GM12878 (cell line): ENCODE data around the gene DISC1. TPM values are rescaled to one million over a fixed set of nuclear protein-coding genes. Genes with fewer than 3 reads are reported as not detected.

Experiments
- ATAC-seq: fragments of 200-7000 bp; cut with Tn5 transposase; 3 replicates; pipeline ENCODE4 v1.9.1; 2020; ENCODE audit warnings: mild to moderate bottlenecking, moderate library complexity
- BruUV-seq: library from RNA; stranded (reverse); fragments of 400-500 nt; replicated peaks from 2 replicates; lab custom pipeline; 2021; lab: Mats Ljungman, UMichigan
- CTCF ChIA-PET: fragments of 300-600 bp; sonication (Branson Sonifier 250); formaldehyde crosslinking; extraction: SDS; loops from one replicate; lab custom pipeline; 2021; ENCODE audit warnings: inconsistent platforms; lab: Yijun Ruan, JAX
- POLR2A ChIA-PET: fragments of 350-600 bp; formaldehyde crosslinking; extraction: SDS; loops from one replicate; lab custom pipeline; 2021; ENCODE audit warnings: inconsistent platforms; lab: Charles Lee
- RAD21 ChIA-PET: fragments of 300-600 bp; sonication (Branson Sonifier 250); formaldehyde crosslinking; loops from one replicate; lab custom pipeline; 2023; ENCODE audit warnings: antibody characterized with exemption; ENCODE audit not compliant: unreplicated experiment; lab: Charles Lee
- SMC1A ChIA-PET: fragments of 300-600 bp; sonication (Branson Sonifier 250); formaldehyde crosslinking; loops from one replicate; lab custom pipeline; 2023; ENCODE audit not compliant: unreplicated experiment, uncharacterized antibody; lab: Charles Lee
- DNase-seq: peaks from one replicate; pipeline ENCODE4 v3.0.0-alpha.2; 2011; ENCODE audit warnings: low read depth, low spot score
- FAIRE-seq: peaks from 3 replicates; lab custom pipeline; 2011; peaks lifted over from hg19 to GRCh38; lab: Jason Lieb, UNC
- H2AFZ ChIP-seq: 2 replicates; pipeline ENCODE4 v1.6.0; 2011; ENCODE audit warnings: low read depth, low read length, control low read depth; ENCODE audit not compliant: control insufficient read depth
- H3K27ac ChIP-seq: 2 replicates; pipeline ENCODE4 v1.5.1; 2011; ENCODE audit warnings: control low read depth; ENCODE audit not compliant: control insufficient read depth, insufficient read depth
- H3K27me3 ChIP-seq, 2 experiments: replicated peaks in 1 of 2; 2 replicates each; pipeline versions ENCODE4 v1.6.0 to v1.6.1; 2011; ENCODE audit warnings: low read length in 1 of 2; ENCODE audit not compliant: control insufficient read depth in 2 of 2, insufficient read depth in 2 of 2
- H3K36me3 ChIP-seq, 2 experiments: 2 replicates each; pipeline ENCODE4 v1.5.1; 2011; ENCODE audit warnings: low read length in 1 of 2; ENCODE audit not compliant: control insufficient read depth in 2 of 2, insufficient read depth in 2 of 2
- H3K4me1 ChIP-seq: 2 replicates; pipeline ENCODE4 v1.6.1; 2011; ENCODE audit warnings: mild to moderate bottlenecking, low read length, moderate library complexity, mixed read lengths; ENCODE audit not compliant: control insufficient read depth, insufficient read depth
- H3K4me2 ChIP-seq: 2 replicates; pipeline ENCODE4 v1.6.0; 2011; ENCODE audit warnings: control low read depth; ENCODE audit not compliant: control insufficient read depth, insufficient read depth
- H3K4me3 ChIP-seq: fragments of 200-600 bp; sonication (generic); 2 replicates; pipeline ENCODE4 v1.5.1; 2016
- H3K79me2 ChIP-seq: 2 replicates; pipeline ENCODE4 v1.6.0; 2011; ENCODE audit warnings: low read length; ENCODE audit not compliant: control insufficient read depth, insufficient read depth
- H3K9ac ChIP-seq: 2 replicates; pipeline ENCODE4 v1.8.0; 2011; ENCODE audit warnings: low read length, control low read depth, mixed read lengths; ENCODE audit not compliant: control insufficient read depth, insufficient read depth
- H3K9me3 ChIP-seq: replicated peaks from 3 replicates; pipeline ENCODE4 v1.5.1; 2011; ENCODE audit warnings: mild to moderate bottlenecking, low read length; ENCODE audit not compliant: control insufficient read depth, insufficient read depth
- H4K20me1 ChIP-seq: 2 replicates; pipeline ENCODE4 v1.6.0; 2011; ENCODE audit not compliant: control insufficient read depth, insufficient read depth
- HCFC1 ChIP-seq: fragments of 150-350 bp; IDR thresholded peaks from 2 replicates; pipeline ENCODE4 v1.6.1; 2014; ENCODE audit warnings: low read length
- HDGF ChIP-seq: fragments of 450-650 bp; IDR thresholded peaks from 2 replicates; pipeline ENCODE4 v1.6.1; 2016; ENCODE audit warnings: antibody characterized with exemption
- MYB ChIP-seq: fragments of 150-350 bp; IDR thresholded peaks from 2 replicates; pipeline ENCODE4 v1.6.1; 2014; ENCODE audit warnings: mild to moderate bottlenecking, low read depth, low read length, borderline replicate concordance
- NFIC ChIP-seq: IDR thresholded peaks from 2 replicates; pipeline ENCODE4 v1.6.1; 2012; ENCODE audit warnings: low read depth, mild to moderate bottlenecking, inconsistent platforms, low read length, moderate library complexity
- NFYB ChIP-seq: IDR thresholded peaks from 2 replicates; pipeline ENCODE4 v1.6.1; 2011; ENCODE audit warnings: low read depth, mild to moderate bottlenecking, low read length, improper control_type of control experiment, moderate library complexity; ENCODE audit not compliant: insufficient read depth
- RCOR1 ChIP-seq: conservative IDR thresholded peaks from 2 replicates; pipeline ENCODE4 v1.6.1; 2012; ENCODE audit warnings: low read depth, low read length, improper control_type of control experiment
- SMAD1 ChIP-seq: fragments of 450-650 bp; IDR thresholded peaks from 2 replicates; pipeline ENCODE4 v1.6.1; 2018; ENCODE audit warnings: mild to moderate bottlenecking, low read depth; ENCODE audit not compliant: partially characterized antibody
- SMAD5 ChIP-seq: IDR thresholded peaks from 2 replicates; pipeline ENCODE4 v1.6.1; 2016; ENCODE audit warnings: antibody characterized with exemption, low read depth
- SMARCA5 ChIP-seq: fragments of 450-650 bp; IDR thresholded peaks from 2 replicates; pipeline ENCODE4 v1.6.1; 2017; ENCODE audit warnings: mild to moderate bottlenecking
- SREBF2 ChIP-seq: IDR thresholded peaks from 2 replicates; pipeline ENCODE4 v1.6.1; 2012; ENCODE audit warnings: mild to moderate bottlenecking, low read length
- WRNIP1 ChIP-seq: IDR thresholded peaks from 2 replicates; pipeline ENCODE4 v1.6.1; 2011; ENCODE audit warnings: low read depth, low read length, improper control_type of control experiment, borderline replicate concordance
- YBX1 ChIP-seq: fragments of 450-650 bp; IDR thresholded peaks from 2 replicates; pipeline ENCODE4 v1.6.1; 2016; ENCODE audit warnings: antibody characterized with exemption
- WGBS: methylation state at CpG from one replicate; pipeline ENCODE4 v1.1.6; 2016; ENCODE audit warnings: low lambda C conversion rate; ENCODE audit not compliant: insufficient replicate concordance, insufficient coverage; ENCODE audit errors: missing lambda C conversion rate; 5-methylcytosine and 5-hydroxymethylcytosine counted together
- in situ Hi-C: fragments of 300-500 bp; cut with MboI; formaldehyde crosslinking; loops from 9 replicates; pipeline ENCODE4 v1.14.3; 2018; ENCODE audit warnings: mixed read lengths
- intact Hi-C: fragments of 100-400 bp; cut with micrococcal nuclease; formaldehyde crosslinking; loops from one replicate; pipeline ENCODE4 v1.14.2; 2022; ENCODE audit not compliant: unreplicated experiment
- polyA plus RNA-seq, 11 experiments: library from polyadenylated mRNA; depleted of rRNA in 4 of 11; unstranded in 6 of 11; stranded (reverse) in 5 of 11; fragments of >200 nt; fragmentation: Nextera tagmentation in 4 of 11; fragmentation: Illumina TruSeq in 1 of 11; extraction: Ambion mirVana in 4 of 11; extraction: Trizol in 1 of 11; gene quantifications; 1 replicate in 1 of 11; 2 replicates in 10 of 11; pipeline versions ENCODE4 v1.2.1 to v1.2.3, GENCODE V29; 2011 to 2016; ENCODE audit warnings: inconsistent platforms in 2 of 11, missing spikeins in 2 of 11, low read depth in 1 of 11
- total RNA-seq, 4 experiments: library from RNA; depleted of rRNA in 3 of 4; stranded (reverse); fragments of >200 nt in 3 of 4; fragmentation: Illumina TruSeq in 1 of 4; extraction: Trizol in 1 of 4; gene quantifications; 2 replicates each; pipeline versions ENCODE4 v1.2.1 to v1.2.3, GENCODE V29; 2013 to 2021
- TF ChIP-seq, protein P1 (sequence below): IDR thresholded peaks from 2 replicates; pipeline ENCODE4 v1.6.1; 2012; ENCODE audit warnings: improper control_type of control experiment, low read depth, low read length; ENCODE audit not compliant: insufficient replicate concordance
- TF ChIP-seq, protein P2 (sequence below): IDR thresholded peaks from 2 replicates; pipeline ENCODE4 v1.6.1; 2012; ENCODE audit warnings: low read length, inconsistent platforms
- TF ChIP-seq, protein P3 (sequence below): fragments of 450-650 bp; IDR thresholded peaks from 2 replicates; pipeline ENCODE4 v1.6.1; 2017; ENCODE audit warnings: mild to moderate bottlenecking, moderate library complexity

The DISC1 gene
- total and polyA plus RNA-seq, 10 of the 15 experiments (the other 5 are each of a cell fraction or from before 2014, with no cell fraction given), result 0.05 to 0.72 (median 0.19) TPM; not detected in 1

DNA sequence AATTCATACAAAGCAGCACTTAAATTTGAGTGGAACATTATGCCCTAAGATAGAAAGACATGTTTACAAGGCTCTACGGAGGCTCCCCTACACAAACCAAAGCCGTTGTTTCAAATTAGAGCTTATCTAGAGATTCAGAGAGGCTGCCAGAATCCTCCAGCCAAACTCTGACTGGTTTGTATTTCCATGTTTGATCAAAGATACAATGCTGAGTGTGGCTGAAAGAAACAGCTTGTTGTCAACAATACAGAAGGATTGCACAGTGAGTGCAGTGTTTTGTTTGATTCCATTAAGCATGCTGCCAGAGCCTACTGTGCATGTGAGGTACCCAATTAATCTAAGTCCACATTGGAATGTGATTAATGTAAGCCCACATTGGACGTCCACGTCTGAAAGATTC is 402.7 kb downstream of the DISC1 start:
- Histone ChIP-seq H3K27me3 (no peaks in the 10 kb centered on the region), H3K9me3 (no peaks in the 10 kb centered on the region), H3K27ac (no peak overlapping the region), H3K9ac (no peak overlapping the region), H3K4me1 (no peaks in the 10 kb centered on the region), H3K79me2 (no peaks in the 10 kb centered on the region), H3K4me3 (no peak overlapping the region), H3K36me3 (no peaks in the 10 kb centered on the region), H4K20me1 (no peaks in the 10 kb centered on the region), H3K4me2 (no peak overlapping the region), H2AFZ (no peak overlapping the region)
- no TSS peak for BruUV-seq
- ChIA-PET SMC1A (no interaction called here), POLR2A (no interaction called here), RAD21 (no interaction called here), CTCF (no interaction called here)
- ATAC-seq, result no peak
- FAIRE-seq, result no peak
- DNase-seq, result no peak
- intact Hi-C loops, result no loop called here
- in situ Hi-C loops, result no loop called here
- WGBS, result 29% methylated on average over 4 of the region's 4 CpGs
- TF ChIP-seq MYB, result no peak
- no peak for TF ChIP-seq SMAD5
- no peak for TF ChIP-seq HCFC1
- TF ChIP-seq, protein P1, sequence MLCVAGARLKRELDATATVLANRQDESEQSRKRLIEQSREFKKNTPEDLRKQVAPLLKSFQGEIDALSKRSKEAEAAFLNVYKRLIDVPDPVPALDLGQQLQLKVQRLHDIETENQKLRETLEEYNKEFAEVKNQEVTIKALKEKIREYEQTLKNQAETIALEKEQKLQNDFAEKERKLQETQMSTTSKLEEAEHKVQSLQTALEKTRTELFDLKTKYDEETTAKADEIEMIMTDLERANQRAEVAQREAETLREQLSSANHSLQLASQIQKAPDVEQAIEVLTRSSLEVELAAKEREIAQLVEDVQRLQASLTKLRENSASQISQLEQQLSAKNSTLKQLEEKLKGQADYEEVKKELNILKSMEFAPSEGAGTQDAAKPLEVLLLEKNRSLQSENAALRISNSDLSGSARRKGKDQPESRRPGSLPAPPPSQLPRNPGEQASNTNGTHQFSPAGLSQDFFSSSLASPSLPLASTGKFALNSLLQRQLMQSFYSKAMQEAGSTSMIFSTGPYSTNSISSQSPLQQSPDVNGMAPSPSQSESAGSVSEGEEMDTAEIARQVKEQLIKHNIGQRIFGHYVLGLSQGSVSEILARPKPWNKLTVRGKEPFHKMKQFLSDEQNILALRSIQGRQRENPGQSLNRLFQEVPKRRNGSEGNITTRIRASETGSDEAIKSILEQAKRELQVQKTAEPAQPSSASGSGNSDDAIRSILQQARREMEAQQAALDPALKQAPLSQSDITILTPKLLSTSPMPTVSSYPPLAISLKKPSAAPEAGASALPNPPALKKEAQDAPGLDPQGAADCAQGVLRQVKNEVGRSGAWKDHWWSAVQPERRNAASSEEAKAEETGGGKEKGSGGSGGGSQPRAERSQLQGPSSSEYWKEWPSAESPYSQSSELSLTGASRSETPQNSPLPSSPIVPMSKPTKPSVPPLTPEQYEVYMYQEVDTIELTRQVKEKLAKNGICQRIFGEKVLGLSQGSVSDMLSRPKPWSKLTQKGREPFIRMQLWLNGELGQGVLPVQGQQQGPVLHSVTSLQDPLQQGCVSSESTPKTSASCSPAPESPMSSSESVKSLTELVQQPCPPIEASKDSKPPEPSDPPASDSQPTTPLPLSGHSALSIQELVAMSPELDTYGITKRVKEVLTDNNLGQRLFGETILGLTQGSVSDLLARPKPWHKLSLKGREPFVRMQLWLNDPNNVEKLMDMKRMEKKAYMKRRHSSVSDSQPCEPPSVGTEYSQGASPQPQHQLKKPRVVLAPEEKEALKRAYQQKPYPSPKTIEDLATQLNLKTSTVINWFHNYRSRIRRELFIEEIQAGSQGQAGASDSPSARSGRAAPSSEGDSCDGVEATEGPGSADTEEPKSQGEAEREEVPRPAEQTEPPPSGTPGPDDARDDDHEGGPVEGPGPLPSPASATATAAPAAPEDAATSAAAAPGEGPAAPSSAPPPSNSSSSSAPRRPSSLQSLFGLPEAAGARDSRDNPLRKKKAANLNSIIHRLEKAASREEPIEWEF, result no peak
- no peak for TF ChIP-seq SMARCA5
- TF ChIP-seq SREBF2, result no peak
- TF ChIP-seq SMAD1, result no peak
- no peak for TF ChIP-seq NFIC
- TF ChIP-seq YBX1, result no peak
- no peak for TF ChIP-seq RCOR1
- TF ChIP-seq, protein P2, sequence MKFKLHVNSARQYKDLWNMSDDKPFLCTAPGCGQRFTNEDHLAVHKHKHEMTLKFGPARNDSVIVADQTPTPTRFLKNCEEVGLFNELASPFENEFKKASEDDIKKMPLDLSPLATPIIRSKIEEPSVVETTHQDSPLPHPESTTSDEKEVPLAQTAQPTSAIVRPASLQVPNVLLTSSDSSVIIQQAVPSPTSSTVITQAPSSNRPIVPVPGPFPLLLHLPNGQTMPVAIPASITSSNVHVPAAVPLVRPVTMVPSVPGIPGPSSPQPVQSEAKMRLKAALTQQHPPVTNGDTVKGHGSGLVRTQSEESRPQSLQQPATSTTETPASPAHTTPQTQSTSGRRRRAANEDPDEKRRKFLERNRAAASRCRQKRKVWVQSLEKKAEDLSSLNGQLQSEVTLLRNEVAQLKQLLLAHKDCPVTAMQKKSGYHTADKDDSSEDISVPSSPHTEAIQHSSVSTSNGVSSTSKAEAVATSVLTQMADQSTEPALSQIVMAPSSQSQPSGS, result no peak
- no peak for TF ChIP-seq HDGF
- TF ChIP-seq NFYB, result no peak
- TF ChIP-seq, protein P3, sequence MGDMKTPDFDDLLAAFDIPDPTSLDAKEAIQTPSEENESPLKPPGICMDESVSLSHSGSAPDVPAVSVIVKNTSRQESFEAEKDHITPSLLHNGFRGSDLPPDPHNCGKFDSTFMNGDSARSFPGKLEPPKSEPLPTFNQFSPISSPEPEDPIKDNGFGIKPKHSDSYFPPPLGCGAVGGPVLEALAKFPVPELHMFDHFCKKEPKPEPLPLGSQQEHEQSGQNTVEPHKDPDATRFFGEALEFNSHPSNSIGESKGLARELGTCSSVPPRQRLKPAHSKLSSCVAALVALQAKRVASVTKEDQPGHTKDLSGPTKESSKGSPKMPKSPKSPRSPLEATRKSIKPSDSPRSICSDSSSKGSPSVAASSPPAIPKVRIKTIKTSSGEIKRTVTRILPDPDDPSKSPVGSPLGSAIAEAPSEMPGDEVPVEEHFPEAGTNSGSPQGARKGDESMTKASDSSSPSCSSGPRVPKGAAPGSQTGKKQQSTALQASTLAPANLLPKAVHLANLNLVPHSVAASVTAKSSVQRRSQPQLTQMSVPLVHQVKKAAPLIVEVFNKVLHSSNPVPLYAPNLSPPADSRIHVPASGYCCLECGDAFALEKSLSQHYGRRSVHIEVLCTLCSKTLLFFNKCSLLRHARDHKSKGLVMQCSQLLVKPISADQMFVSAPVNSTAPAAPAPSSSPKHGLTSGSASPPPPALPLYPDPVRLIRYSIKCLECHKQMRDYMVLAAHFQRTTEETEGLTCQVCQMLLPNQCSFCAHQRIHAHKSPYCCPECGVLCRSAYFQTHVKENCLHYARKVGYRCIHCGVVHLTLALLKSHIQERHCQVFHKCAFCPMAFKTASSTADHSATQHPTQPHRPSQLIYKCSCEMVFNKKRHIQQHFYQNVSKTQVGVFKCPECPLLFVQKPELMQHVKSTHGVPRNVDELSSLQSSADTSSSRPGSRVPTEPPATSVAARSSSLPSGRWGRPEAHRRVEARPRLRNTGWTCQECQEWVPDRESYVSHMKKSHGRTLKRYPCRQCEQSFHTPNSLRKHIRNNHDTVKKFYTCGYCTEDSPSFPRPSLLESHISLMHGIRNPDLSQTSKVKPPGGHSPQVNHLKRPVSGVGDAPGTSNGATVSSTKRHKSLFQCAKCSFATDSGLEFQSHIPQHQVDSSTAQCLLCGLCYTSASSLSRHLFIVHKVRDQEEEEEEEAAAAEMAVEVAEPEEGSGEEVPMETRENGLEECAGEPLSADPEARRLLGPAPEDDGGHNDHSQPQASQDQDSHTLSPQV, result no peak
- no peak for TF ChIP-seq WRNIP1
